GM20000 (cell line): ENCODE measurements around the gene PARVA.

Source experiments
- DNase-seq: peaks from one replicate; pipeline ENCODE4 v3.0.0; 2012; ENCODE audit warnings: low spot score
- TF ChIP-seq, protein P1 (sequence below): IDR thresholded peaks from 2 replicates; pipeline ENCODE4 v1.5.1; 2012; ENCODE audit warnings: mild to moderate bottlenecking, control low read depth; ENCODE audit errors: extremely low read depth, missing control alignments

PARVA gene

DNA sequence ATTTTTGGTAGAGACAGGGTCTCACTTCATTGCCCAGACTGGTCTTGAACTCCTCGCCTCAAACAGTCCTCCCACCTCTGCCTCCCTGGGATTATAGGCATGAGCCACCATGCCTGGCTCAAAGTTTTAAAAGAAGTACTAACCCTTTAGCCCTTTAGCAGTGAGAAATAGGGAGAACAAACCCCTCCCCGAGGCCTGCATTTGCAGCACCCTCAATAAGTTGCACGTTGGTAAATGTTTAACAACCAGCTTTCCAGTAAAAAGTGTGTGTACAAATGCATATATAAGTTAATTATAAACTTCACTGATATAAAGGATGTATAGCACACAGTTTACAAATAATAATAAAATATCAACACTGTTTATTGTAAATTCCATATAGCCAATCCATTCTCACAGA, 51.8 kb downstream of the PARVA start:
- TF ChIP-seq, protein P1, sequence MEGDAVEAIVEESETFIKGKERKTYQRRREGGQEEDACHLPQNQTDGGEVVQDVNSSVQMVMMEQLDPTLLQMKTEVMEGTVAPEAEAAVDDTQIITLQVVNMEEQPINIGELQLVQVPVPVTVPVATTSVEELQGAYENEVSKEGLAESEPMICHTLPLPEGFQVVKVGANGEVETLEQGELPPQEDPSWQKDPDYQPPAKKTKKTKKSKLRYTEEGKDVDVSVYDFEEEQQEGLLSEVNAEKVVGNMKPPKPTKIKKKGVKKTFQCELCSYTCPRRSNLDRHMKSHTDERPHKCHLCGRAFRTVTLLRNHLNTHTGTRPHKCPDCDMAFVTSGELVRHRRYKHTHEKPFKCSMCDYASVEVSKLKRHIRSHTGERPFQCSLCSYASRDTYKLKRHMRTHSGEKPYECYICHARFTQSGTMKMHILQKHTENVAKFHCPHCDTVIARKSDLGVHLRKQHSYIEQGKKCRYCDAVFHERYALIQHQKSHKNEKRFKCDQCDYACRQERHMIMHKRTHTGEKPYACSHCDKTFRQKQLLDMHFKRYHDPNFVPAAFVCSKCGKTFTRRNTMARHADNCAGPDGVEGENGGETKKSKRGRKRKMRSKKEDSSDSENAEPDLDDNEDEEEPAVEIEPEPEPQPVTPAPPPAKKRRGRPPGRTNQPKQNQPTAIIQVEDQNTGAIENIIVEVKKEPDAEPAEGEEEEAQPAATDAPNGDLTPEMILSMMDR: no peak
- DNase-seq: no peak

DNA sequence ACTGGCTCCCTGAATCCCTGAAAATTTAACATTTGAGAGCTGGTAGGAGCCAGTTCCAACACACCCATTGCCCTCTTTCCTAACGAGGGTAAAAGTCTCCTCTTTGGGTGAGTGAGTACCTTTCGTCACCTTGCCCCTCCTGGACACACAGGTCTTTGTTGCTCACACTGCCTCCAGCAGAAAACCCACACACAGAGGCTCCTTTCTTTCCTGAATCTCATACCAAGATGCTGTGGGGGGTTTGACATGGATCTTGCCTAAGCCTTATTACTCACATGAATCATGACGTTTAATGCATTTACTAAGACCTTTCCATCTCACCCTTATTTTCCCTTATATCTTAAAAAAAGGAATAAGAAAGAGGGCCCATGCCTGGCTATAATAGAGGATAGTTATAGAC, 53.0 kb downstream of the PARVA start:
- DNase-seq: no peak
- TF ChIP-seq, protein P1: no peak

DNA sequence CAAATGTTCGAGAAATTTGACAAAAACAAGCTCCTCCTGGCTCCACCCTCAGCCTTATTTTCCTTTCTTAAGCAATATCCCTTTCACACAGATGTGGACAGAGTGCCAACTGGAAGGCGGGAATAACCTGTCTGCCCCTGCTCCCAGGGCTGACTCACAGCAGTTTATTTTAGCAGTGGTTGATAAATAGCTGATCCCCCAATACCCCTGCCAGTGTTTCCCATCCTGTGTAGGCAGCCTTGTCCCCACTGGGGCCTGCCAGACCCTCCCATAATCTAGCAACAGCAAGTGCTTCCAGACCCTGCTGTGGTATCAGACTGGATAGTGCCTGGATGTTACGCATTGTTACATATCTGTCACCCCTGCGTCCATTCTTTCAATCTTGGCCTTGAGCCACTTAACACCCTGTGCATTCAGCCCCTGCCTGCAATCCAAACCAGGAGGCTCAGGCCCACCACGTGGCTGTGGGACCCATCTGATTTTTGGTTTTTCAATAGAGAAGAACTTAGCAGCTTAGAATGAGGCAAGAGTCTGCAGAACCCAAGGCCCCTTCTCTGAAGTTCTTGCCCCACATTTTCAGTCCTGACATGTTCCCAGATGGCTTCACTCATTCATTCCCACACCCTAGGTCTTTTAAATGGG, 53.7 kb downstream of the PARVA start:
- TF ChIP-seq, protein P1: no peak
- DNase-seq: no peak

DNA sequence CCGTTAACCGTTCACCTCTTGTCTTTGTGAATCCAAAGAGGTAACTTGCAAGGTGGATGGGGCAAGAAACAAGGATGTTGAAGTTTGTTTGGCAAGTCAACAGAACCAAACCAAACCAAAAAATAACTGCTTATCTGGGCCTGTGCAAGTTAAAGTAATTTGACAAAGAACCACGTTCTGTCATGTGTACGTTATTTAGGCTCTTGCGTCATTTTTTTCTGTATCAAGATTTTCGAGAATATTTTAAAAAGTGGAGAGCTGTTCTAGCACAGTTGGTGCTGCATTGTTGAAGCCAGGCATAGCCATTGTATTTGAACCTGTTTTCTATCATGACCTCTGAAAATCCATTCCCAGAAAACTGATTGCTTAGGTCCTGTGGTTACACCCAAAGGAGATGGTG, 55.1 kb downstream of the PARVA start:
- TF ChIP-seq, protein P1: no peak
- DNase-seq: no peak

DNA sequence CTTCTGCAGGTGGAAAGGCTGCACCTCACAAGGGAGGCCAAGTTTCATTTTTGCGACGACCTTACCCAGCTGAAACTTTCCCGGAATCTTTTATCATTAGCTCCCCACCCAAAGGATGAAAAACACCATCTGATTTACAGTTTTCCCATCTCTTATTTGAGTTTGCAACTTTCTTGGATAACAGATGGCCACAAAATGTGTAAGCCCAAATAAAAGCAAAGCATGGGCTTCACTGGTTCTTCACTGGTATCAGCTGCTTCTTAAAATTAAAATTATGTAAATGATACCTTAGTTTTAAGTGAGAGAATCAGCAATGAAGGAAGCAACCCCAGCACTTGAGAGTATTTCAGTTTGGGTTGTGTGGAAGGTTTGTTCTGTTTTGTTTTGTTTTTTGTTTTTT, 55.8 kb downstream of the PARVA start:
- TF ChIP-seq, protein P1: no peak
- DNase-seq: no peak

DNA sequence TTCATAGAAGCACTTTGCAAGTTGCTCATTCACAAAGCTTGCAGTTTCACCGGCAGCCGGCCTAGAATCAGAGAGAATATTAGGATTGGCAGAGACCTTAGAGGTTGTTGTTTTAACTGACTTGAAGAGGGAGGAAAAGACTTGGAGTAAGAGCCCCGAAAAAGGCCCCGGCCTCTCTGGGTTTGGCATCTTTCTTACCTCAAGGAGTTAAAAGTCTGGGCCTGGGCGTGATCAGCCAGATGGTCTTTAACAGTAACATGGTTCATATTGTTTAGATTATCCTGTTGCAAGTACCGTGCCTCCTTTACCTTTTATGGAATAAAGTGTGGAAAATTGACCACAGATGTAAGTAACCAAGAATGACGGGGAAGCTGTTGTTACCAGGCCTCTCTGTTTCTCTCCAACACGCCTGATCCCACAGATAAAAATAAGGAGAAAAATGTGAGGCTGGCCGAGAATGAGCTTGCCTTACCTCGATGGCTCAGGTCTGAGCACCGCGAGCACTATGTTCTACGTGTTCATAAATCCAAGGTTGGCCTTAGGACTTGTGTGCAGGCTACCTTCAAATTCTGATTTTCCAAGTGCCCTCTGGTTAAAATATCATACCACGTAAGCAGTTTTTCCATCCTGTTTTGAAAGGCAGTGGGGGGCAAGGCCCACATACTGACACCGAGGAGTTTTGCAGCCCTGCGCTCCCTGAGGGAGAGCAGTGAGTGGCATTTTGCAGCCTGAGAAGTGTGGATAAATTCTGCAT, 56.4 kb downstream of the PARVA start:
- no peak for DNase-seq
- TF ChIP-seq, protein P1: no peak

DNA sequence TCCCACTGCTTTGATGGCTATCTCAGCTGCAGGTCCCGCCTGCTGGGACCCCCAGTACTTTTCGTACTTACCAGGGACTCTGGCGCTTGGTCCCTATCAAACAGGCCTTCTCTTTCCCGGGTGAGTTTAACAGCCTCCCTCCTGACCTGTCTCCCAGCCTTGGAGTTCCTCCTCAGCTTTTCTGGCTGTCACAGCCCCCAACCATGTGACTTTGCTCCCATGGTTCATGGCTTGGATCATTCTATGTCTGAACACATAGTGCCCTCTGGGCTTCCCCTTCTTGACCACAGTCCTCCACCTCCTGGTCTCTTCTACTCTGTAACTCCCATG, 56.9 kb downstream of the PARVA start:
- TF ChIP-seq, protein P1: no peak
- DNase-seq: no peak
